Nephron (organoid): ENCODE measurements around the gene LRRIQ4.

Experiments
- H3K27ac Mint-ChIP-seq, 3 experiments: 2 replicates each; pipeline ENCODE4 v1.8.0; 2020; ENCODE audit warnings: mixed read lengths in 3 of 3, mild to moderate bottlenecking in 2 of 3, moderate library complexity in 1 of 3
- H3K27me3 Mint-ChIP-seq: 2 replicates; pipeline ENCODE4 v1.8.0; 2021; ENCODE audit warnings: low read depth, mild to moderate bottlenecking, moderate library complexity, mixed read lengths
- H3K36me3 Mint-ChIP-seq: 2 replicates; pipeline ENCODE4 v1.8.0; 2020; ENCODE audit warnings: low read depth, mixed read lengths
- H3K4me1 Mint-ChIP-seq: 2 replicates; pipeline ENCODE4 v1.8.0; 2020; ENCODE audit warnings: mixed read lengths
- H3K4me3 Mint-ChIP-seq, 3 experiments: 2 replicates each; pipeline ENCODE4 v1.8.0; 2020; ENCODE audit warnings: mild to moderate bottlenecking in 3 of 3, mixed read lengths in 3 of 3, moderate library complexity in 2 of 3
- H3K9me3 Mint-ChIP-seq: 2 replicates; pipeline ENCODE4 v1.8.0; 2020; ENCODE audit warnings: mixed read lengths
- TF ChIP-seq, protein P1 (sequence below), 3 experiments: fragments of 200-600 bp; sonication (generic); IDR thresholded peaks; one replicate each; pipeline ENCODE4 v1.5.0; 2021; ENCODE audit warnings: antibody characterized with exemption in 3 of 3; ENCODE audit not compliant: unreplicated experiment in 3 of 3

The LRRIQ4 gene

DNA sequence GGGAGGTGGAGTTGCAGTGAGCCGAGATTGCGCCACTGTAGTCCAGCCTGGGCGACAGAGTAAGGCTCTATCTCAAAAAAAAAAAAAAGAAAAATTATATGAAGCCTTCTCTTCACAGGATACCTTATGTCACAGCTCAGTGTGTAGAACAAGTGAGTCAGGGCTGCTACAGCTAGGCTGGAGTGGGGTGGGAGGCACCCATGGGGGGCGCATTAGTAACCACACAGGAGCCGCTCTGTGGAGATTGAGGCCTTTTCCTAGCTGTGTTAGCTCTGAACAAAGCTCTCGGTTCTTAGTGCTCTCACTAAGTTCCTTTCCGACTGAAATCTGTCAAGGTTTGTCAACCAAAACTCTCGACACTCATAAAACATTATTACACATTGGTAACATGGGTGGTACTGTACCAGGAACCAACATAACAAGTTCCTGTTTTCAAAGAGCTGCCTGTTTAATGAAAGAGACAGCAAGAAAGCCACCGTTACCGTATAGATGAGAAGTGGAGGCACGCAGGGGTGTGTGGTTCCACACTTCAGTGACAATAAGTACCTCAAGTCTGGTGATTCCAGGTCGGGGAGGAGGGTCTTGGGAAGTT lies 52.6 kb downstream of the LRRIQ4 start:
- H3K36me3 Mint-ChIP-seq, result no peaks in the 10 kb centered on the region
- no peak overlapping the region for H3K4me3 Mint-ChIP-seq
- no peak overlapping the region for H3K27ac Mint-ChIP-seq
- TF ChIP-seq, protein P1, sequence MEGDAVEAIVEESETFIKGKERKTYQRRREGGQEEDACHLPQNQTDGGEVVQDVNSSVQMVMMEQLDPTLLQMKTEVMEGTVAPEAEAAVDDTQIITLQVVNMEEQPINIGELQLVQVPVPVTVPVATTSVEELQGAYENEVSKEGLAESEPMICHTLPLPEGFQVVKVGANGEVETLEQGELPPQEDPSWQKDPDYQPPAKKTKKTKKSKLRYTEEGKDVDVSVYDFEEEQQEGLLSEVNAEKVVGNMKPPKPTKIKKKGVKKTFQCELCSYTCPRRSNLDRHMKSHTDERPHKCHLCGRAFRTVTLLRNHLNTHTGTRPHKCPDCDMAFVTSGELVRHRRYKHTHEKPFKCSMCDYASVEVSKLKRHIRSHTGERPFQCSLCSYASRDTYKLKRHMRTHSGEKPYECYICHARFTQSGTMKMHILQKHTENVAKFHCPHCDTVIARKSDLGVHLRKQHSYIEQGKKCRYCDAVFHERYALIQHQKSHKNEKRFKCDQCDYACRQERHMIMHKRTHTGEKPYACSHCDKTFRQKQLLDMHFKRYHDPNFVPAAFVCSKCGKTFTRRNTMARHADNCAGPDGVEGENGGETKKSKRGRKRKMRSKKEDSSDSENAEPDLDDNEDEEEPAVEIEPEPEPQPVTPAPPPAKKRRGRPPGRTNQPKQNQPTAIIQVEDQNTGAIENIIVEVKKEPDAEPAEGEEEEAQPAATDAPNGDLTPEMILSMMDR (IDR thresholded peaks at IDR 0.05; ENCODE audit: unreplicated experiment in 3 of 3), result no peak
- peaks cover 8% of the 10 kb centered on the region for H3K4me1 Mint-ChIP-seq
- peaks cover 9% of the 10 kb centered on the region for H3K27me3 Mint-ChIP-seq
- H3K9me3 Mint-ChIP-seq, result no peaks in the 10 kb centered on the region

DNA sequence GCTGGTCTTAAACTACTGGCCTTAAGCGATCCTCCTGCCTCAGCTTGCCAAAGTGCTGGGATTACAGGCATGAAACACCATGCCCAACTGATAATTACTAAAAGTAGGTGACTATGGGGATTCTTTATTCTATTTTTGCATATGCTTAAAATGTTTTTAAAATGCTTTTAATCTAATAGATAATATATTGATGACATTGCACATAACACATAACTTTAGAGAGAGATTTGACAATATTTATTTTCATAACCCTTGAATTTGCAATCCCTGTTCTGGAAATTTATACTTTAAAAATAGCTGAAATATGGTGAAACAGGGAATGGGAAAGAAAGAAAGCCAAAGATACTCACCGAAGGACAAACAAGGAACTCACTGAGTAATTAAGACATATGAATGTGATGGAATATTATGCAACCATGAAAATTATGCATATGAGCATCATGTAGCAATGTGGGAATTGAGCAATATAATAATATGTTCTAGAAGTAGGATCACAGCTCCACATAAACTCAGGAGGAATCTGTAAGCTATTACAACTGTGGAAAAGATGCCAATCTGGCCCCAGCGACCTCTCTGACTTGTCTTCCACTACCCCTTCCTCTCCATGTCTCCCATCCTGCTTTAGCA lies 55.0 kb downstream of the LRRIQ4 start:
- Mint-ChIP-seq H3K36me3 (no peaks in the 10 kb centered on the region), H3K9me3 (no peaks in the 10 kb centered on the region), H3K27ac (peak overlapping the region in 2 of 3 experiments; percentile 14 to 16), H3K4me1 (peaks cover 16% of the 10 kb centered on the region), H3K27me3 (peaks cover 9% of the 10 kb centered on the region), H3K4me3 (peak overlapping the region in 1 of 3 experiments; percentile 6)
- TF ChIP-seq, protein P1 (IDR thresholded peaks at IDR 0.05; ENCODE audit: unreplicated experiment in 3 of 3), result no peak

DNA sequence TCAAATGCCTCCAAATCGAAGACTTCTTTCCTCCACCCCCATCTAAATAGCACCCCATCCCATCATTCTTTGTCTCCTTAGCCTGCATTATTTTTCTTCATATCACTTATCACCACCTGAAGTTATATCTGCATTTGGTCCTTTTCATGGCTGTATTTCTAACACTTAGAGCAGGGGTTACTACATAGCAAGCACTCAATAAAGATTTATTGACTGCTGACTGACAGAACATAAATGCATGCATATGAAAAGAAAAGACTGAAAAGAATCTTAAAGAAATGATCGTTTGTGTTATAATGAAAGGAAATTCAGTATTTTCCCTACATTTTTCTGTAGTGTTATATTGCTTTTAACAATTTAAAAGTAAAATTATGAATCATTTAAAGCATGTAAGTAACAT lies 55.7 kb downstream of the LRRIQ4 start:
- Mint-ChIP-seq H3K9me3 (no peaks in the 10 kb centered on the region), H3K27me3 (peaks cover 9% of the 10 kb centered on the region), H3K27ac (peak overlapping the region in 2 of 3 experiments; percentile 14 to 16), H3K4me3 (peak overlapping the region in 1 of 3 experiments; percentile 3), H3K4me1 (peaks cover 16% of the 10 kb centered on the region), H3K36me3 (no peaks in the 10 kb centered on the region)
- TF ChIP-seq, protein P1 (IDR thresholded peaks at IDR 0.05; ENCODE audit: unreplicated experiment in 3 of 3), result no peak

DNA sequence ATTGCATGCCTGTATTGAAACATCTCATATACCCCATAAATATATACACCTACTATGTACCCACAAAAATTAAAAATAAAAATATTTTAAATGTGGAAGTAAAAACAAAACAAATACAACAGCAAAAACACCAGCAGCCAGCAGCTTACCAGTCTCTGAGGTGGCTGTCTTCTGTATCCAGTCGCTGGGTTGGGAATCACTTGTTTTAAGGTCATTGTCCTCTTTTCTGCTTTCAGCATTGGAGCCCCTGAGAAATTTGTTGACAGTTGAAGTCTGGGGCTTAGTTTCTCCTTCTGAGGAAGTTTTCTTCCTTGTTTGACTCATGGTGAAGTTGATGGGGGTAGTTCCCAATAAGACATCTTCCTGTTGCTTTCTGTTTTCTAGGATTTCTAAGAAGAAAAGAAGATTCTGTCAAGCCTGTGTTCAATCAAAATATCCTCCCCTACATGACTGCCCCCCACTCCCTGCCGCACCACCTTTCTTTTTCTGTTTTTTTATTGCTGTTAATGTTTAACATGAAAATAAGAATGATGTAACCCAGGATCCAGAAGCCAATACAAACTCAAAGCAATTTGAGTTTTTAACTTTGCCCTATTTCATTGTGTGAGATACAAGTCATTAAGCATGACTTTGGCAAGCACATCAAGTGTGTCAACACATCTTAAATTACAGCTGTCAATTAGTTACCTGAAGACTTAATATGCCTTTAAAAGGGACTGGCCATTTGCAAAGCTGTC lies 57.0 kb downstream of the LRRIQ4 start, which contains the start of gene LRRC31:
TSS of gene LRRC31 (minus strand) at position 452 of the 737 bp plus-strand sequence. CDS start at position 324, 128 bp downstream.
- TF ChIP-seq, protein P1 (IDR thresholded peaks at IDR 0.05; ENCODE audit: unreplicated experiment in 3 of 3), result no peak
- Mint-ChIP-seq H3K27ac (peak within 1 kb of the TSS; percentile 75 to 90 (median 84)), H3K27me3 (peaks cover 9% of the 10 kb centered on the region), H3K4me3 (peak within 1 kb of the TSS; percentile 44 to 82 (median 73)), H3K9me3 (peaks cover under 1% of the 10 kb centered on the region), H3K4me1 (peaks cover 16% of the 10 kb centered on the region), H3K36me3 (no peaks in the 10 kb centered on the region)

DNA sequence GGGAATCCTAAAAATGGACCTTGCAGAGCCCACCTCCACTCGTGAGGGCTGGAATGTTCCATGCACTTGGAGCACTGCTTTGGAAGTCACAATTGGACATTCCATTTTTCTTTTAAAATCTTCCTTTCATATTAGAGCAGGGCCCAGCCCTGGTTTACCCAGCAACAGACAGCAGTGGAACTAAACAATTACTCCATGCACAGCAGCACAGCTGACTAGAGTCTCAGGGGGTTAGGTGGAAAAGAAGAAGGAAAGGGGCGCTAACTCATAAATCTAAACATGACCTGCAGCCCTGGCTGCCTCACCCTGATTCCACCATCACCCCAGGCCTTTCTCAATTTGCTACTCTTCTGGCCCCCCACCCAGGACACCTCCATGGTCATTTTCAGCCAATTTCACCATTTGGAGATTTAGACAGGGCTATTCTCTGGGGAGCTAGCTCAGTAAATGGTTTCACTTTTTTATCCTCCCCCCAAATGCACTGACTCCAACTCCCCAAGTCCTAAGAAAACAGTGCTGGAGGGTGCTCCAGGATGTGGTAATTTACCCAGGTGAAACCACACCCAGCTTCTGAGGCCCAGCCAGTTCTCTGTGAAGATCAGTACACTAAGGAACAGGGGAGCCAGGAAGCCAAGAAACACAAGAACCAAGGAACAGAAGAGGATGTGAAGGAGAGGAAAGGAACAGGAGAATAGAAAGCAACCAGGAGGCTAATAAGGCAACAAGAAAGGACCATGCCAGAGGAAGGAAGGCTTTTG lies 58.6 kb downstream of the LRRIQ4 start:
- H3K9me3 Mint-ChIP-seq, result peaks cover 3% of the 10 kb centered on the region
- H3K4me3 Mint-ChIP-seq, result no peak overlapping the region
- H3K4me1 Mint-ChIP-seq, result peaks cover 16% of the 10 kb centered on the region
- H3K27me3 Mint-ChIP-seq, result peaks cover 4% of the 10 kb centered on the region
- H3K27ac Mint-ChIP-seq, result peak overlapping the region in 1 of 3 experiments; percentile 84
- H3K36me3 Mint-ChIP-seq, result no peaks in the 10 kb centered on the region
- TF ChIP-seq, protein P1 (IDR thresholded peaks at IDR 0.05; ENCODE audit: unreplicated experiment in 3 of 3), result no peak
